Astrocyte of the cerebellum (primary cell): ENCODE data around the gene DYNC1I1.

ENCODE experiments used
- DNase-seq: peaks from one replicate; pipeline ENCODE4 v3.0.0-alpha.2; 2011; ENCODE audit warnings: low read depth
- H3K4me3 ChIP-seq: 2 replicates; pipeline ENCODE4 v1.5.1; 2011; ENCODE audit warnings: mild to moderate bottlenecking, low read depth, low read length, moderate library complexity
- in situ Hi-C: cut with HindIII; loops from 2 replicates; pipeline ENCODE4 v1.10.0; 2017; ENCODE audit warnings: low sequenced_read_pairs
- TF ChIP-seq, protein P1 (sequence below): IDR thresholded peaks from 2 replicates; pipeline ENCODE4 v1.5.1; 2012; ENCODE audit warnings: low read length, low read depth, moderate library complexity, mild to moderate bottlenecking; ENCODE audit errors: missing control alignments

Gene DYNC1I1

DNA sequence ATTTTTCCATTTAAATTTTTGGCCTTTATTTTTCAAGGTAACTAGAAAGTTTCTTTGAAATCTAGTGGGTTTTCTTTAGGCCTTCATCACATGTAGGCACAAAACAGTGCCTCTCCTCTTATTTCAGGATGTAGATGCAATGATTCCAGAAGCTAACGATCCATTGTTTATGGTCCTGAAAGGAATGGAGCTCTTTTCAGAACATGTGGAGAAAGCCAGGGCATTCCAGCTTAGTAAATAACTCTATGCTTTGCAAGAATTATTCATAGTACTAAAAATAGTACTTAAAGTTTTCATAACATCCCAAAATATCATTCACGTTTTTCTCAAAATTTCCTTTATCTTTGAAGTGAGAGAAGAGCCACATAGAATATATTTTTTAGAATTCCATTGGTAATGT, 91.3 kb downstream of the DYNC1I1 start:
- in situ Hi-C loops: no loop called here
- no peak overlapping the region for H3K4me3 ChIP-seq

DNA sequence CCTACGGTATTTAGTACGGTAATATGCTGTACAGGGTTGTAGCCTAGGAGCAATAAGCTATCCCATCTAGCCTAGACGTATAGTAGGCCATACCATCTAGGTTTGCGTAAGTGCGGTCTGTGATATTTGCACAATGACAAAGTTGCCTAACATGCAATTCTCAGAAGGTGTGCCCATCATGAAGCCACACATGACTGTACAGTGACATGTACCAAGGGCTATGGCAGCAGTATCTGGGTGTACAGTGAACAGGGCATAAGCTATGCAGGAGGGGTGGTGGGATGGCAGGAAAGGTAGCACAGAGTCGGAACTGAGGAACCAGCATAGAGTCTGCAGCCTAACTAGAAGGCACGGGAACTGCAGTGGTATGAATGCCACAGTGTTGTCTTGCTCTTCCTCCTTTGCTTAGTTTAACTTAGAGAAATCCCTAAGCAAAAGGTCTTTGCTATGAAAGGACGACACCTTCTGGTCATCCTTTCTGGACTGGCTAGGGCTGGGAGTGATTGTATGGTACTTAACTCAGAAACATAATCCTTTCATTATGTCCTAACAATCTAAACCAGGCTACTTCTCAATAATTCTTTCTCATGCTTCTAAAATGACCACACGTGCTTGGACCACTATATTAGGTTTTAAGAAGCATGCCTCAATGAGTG, 93.5 kb downstream of the DYNC1I1 start:
- peak; percentile 4 for DNase-seq
- in situ Hi-C loops: no loop called here
- TF ChIP-seq, protein P1, sequence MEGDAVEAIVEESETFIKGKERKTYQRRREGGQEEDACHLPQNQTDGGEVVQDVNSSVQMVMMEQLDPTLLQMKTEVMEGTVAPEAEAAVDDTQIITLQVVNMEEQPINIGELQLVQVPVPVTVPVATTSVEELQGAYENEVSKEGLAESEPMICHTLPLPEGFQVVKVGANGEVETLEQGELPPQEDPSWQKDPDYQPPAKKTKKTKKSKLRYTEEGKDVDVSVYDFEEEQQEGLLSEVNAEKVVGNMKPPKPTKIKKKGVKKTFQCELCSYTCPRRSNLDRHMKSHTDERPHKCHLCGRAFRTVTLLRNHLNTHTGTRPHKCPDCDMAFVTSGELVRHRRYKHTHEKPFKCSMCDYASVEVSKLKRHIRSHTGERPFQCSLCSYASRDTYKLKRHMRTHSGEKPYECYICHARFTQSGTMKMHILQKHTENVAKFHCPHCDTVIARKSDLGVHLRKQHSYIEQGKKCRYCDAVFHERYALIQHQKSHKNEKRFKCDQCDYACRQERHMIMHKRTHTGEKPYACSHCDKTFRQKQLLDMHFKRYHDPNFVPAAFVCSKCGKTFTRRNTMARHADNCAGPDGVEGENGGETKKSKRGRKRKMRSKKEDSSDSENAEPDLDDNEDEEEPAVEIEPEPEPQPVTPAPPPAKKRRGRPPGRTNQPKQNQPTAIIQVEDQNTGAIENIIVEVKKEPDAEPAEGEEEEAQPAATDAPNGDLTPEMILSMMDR: peak; percentile 51
- no peak overlapping the region for H3K4me3 ChIP-seq

More for the DNA sequence above, 91.3 kb downstream of the DYNC1I1 start:
- DNase-seq: no peak
- TF ChIP-seq, protein P1: no peak

GRCh38 chr7:95867309-95867708, 95.0 kb downstream of the DYNC1I1 start:
- in situ Hi-C loops: no loop called here
- TF ChIP-seq, protein P1: no peak
- DNase-seq: no peak
- H3K4me3 ChIP-seq: no peak overlapping the region

- TF ChIP-seq, protein P1: peak; percentile 73
- peak; percentile 22 for DNase-seq
- no peak overlapping the region for H3K4me3 ChIP-seq
Measured at GRCh38 chr7:95871075-95871848, 98.9 kb downstream of the DYNC1I1 start.

DNA sequence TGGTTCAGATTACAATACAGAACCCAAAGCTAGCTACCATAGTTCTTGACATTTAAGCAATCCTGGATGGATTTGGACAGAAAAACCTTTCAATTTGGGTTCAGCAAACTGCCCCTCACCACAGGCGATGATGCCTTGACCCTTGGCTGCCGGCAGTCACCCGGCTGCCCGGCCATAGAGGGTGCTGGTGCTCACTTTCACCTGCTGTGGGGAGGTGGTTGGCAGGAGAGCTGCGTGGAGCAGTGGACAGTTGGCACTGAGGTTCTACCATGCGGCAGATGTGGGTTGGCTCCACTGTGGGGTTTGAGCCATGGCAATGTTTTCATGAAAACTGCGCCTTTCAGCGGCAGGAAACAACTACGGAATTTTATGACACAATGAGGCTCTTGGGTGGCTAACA, 99.5 kb downstream of the DYNC1I1 start:
- no peak for DNase-seq

More at GRCh38 chr7:95871075-95871848, 98.9 kb downstream of the DYNC1I1 start:
- in situ Hi-C loops: no loop called here

GRCh38 chr7:95874129-95874528, 101.8 kb downstream of the DYNC1I1 start:
- in situ Hi-C loops: no loop called here
- no peak for DNase-seq
- no peak overlapping the region for H3K4me3 ChIP-seq
- TF ChIP-seq, protein P1: no peak

More for the DNA sequence above, 99.5 kb downstream of the DYNC1I1 start:
- in situ Hi-C loops: no loop called here
- H3K4me3 ChIP-seq: no peak overlapping the region
- TF ChIP-seq, protein P1: no peak
